ENCODE data around the gene KRTAP2-3.

The KRTAP2-3 gene

DNA sequence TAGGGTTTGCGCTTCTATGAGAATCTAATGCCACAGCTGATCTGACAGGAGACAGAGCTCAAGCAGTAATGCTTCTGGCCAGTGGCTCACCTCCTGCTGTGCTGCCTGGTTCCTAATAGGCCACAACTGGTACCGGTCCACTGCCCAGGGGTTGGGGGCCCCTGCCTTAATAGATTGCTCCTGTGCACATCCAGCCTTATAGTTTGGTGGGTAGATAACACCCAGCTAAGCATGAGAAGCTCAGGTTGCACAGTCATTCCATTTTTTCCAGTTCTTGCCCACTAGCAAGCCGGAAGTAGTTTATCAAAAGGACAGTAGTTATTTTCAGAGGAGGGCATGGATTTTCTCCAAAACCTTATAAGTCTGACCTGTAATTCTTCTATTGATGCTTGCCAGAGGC is 40.5 kb downstream of the KRTAP2-3 start:
- no peak for DNase-seq (ENCODE audit: low read depth)
- TF ChIP-seq, protein P1, sequence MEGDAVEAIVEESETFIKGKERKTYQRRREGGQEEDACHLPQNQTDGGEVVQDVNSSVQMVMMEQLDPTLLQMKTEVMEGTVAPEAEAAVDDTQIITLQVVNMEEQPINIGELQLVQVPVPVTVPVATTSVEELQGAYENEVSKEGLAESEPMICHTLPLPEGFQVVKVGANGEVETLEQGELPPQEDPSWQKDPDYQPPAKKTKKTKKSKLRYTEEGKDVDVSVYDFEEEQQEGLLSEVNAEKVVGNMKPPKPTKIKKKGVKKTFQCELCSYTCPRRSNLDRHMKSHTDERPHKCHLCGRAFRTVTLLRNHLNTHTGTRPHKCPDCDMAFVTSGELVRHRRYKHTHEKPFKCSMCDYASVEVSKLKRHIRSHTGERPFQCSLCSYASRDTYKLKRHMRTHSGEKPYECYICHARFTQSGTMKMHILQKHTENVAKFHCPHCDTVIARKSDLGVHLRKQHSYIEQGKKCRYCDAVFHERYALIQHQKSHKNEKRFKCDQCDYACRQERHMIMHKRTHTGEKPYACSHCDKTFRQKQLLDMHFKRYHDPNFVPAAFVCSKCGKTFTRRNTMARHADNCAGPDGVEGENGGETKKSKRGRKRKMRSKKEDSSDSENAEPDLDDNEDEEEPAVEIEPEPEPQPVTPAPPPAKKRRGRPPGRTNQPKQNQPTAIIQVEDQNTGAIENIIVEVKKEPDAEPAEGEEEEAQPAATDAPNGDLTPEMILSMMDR (IDR thresholded peaks at IDR 0.05; ENCODE audit: low read depth, low read length, missing control alignments), result no peak
- in situ Hi-C loops (cut with HindIII; ENCODE audit: low sequenced_read_pairs), result no loop called here
- no peak overlapping the region for H3K4me3 ChIP-seq (ENCODE audit: low read depth, low read length)

DNA sequence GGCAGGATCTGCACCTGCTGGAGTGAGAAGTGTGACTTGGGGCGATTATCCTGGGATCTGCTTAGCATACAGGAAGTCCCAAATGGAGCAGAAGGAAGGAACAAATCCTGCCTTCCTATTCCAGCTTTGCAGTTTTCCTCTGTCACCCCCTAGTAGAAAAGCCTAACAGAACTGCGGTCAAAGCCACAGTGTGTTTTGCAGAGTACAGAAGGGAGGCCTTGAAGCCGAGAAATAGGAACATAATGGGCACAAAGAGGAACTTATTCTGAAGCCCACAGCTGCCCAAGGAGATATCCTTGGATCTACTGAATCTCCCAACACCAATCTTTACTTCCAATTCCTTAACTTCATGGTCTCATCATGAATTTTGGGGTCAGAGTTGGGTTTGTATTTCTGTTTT is 41.4 kb downstream of the KRTAP2-3 start:
- no peak for DNase-seq (ENCODE audit: low read depth)
- in situ Hi-C loops (cut with HindIII; ENCODE audit: low sequenced_read_pairs), result no loop called here
- TF ChIP-seq, protein P1 (IDR thresholded peaks at IDR 0.05; ENCODE audit: low read depth, low read length, missing control alignments), result no peak
- no peak overlapping the region for H3K4me3 ChIP-seq (ENCODE audit: low read depth, low read length)

DNA sequence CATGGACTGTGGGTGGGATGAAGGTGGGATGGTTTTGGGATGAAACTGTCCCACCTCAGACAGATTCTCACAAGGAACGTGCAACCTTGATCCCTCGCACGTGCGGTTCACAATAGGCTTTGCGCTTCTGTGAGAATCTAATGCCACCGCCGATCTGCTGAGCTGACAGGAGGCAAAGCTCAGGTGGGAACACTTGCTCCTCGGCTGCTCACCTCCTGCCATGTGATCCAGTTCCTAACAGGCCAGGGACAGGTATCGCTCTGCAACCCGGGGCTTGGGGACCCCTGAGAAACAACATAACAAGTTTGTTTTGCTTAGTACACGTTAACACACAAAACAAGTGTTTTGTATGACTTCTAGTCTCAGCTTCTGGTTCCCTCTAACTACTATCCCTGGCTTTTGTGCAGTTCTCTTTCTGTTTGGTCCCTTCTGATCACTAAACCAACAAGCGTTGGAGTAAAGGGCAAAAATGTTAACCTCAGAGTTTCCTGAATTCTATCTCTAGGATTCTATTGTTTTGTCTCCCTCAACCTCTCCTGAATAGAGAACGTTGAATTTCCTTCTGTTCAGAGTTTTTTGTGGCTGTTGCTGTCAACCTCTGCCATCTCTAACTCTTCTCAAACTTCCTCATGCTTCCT is 43.2 kb downstream of the KRTAP2-3 start:
- no peak for DNase-seq (ENCODE audit: low read depth)
- in situ Hi-C loops (cut with HindIII; ENCODE audit: low sequenced_read_pairs), result no loop called here
- H3K4me3 ChIP-seq (ENCODE audit: low read depth, low read length), result no peak overlapping the region
- TF ChIP-seq, protein P1 (IDR thresholded peaks at IDR 0.05; ENCODE audit: low read depth, low read length, missing control alignments), result no peak

DNA sequence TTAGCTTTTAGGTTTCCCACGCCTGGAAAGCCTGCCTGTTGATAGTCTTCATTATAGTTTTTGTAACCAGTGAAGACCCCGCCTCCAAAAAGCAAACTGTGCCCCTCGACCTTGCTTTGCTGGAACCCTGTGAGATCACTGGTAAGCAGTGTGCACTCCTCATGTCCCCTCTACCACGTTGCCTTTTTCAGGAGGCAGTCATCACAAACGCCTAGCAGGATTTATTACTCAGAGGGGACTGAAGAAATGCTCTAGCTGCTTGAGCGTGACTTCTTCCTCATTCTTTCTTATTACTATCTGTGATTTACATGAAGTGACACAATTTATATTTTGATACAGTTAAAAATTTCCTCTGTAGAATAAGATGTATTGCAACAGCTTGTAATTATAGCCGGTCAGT is 44.5 kb downstream of the KRTAP2-3 start:
- in situ Hi-C loops (cut with HindIII; ENCODE audit: low sequenced_read_pairs), result no loop called here

DNA sequence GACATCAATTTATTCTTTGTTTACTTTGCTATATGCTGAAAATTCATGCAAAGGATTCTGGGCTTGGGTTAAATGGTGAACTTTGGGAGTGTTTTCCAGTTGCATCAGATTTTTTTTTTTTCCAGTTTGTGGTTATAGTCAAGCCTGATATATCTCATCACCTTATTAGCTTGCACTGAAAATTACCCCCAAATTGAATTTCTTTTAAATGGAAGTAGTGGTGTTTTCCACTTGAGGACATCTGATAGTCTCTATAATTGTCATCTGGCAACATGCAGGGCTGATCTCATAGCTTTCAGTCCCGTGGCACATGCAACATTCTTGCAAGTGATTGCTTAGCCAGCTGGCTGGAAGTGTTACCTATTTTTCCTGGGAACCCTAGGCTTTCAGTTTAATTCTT is 46.3 kb downstream of the KRTAP2-3 start:
- no peak overlapping the region for H3K4me3 ChIP-seq (ENCODE audit: low read depth, low read length)
- in situ Hi-C loops (cut with HindIII; ENCODE audit: low sequenced_read_pairs), result no loop called here
- TF ChIP-seq, protein P1 (IDR thresholded peaks at IDR 0.05; ENCODE audit: low read depth, low read length, missing control alignments), result no peak
- no peak for DNase-seq (ENCODE audit: low read depth)

More for the DNA sequence above, 44.5 kb downstream of the KRTAP2-3 start:
- TF ChIP-seq, protein P1 (IDR thresholded peaks at IDR 0.05; ENCODE audit: low read depth, low read length, missing control alignments), result no peak
- no peak for DNase-seq (ENCODE audit: low read depth)
- no peak overlapping the region for H3K4me3 ChIP-seq (ENCODE audit: low read depth, low read length)

DNA sequence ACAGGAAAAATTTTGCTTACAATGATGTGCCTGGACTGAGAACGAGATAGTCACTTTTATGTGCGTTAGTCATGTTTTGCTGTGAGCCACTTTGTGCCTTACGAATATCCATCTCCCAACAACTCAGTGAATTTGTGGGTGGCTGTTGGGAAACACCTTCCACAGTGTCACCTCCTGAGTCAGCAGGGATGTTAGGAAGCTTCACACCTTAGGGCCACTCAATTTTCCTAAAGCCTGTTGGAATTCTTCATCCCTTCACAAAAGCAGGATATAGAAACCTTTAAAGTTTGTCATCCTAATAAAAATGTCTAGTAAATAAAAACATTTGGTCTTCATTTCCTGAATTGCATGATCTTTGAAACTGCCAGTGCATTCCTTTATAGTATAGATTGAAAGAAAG is 46.7 kb downstream of the KRTAP2-3 start:
- TF ChIP-seq, protein P1 (IDR thresholded peaks at IDR 0.05; ENCODE audit: low read depth, low read length, missing control alignments), result no peak
- no peak for DNase-seq (ENCODE audit: low read depth)
- in situ Hi-C loops (cut with HindIII; ENCODE audit: low sequenced_read_pairs), result no loop called here
- H3K4me3 ChIP-seq (ENCODE audit: low read depth, low read length), result no peak overlapping the region
